ENCODE data around the gene GFRA1.

GFRA1 gene

DNA sequence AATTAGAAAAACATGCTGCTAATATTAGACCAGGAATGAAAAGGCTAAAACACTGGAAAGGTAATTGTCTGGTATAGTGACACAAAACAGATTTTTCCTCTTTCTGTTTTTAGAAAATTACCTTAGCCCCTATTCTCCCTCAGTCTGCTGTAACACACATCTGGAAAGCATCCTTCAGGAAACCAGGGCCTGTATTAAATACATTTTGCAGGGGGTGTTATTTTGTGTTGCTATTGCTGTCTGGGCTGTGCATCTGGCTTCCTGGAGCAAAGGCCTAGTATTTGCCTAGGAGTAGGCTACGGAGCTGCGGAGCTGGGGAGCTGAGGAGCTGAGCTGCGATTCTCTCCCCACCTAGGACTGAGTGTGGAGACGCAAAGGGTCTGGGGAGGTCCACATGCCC is 169.3 kb downstream of the GFRA1 start:
- no peak for DNase-seq (ENCODE audit: low read depth)
- no peak overlapping the region for H3K4me3 ChIP-seq (ENCODE audit: low read depth, low read length)
- TF ChIP-seq, protein P1, sequence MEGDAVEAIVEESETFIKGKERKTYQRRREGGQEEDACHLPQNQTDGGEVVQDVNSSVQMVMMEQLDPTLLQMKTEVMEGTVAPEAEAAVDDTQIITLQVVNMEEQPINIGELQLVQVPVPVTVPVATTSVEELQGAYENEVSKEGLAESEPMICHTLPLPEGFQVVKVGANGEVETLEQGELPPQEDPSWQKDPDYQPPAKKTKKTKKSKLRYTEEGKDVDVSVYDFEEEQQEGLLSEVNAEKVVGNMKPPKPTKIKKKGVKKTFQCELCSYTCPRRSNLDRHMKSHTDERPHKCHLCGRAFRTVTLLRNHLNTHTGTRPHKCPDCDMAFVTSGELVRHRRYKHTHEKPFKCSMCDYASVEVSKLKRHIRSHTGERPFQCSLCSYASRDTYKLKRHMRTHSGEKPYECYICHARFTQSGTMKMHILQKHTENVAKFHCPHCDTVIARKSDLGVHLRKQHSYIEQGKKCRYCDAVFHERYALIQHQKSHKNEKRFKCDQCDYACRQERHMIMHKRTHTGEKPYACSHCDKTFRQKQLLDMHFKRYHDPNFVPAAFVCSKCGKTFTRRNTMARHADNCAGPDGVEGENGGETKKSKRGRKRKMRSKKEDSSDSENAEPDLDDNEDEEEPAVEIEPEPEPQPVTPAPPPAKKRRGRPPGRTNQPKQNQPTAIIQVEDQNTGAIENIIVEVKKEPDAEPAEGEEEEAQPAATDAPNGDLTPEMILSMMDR (conservative IDR thresholded peaks at IDR 0.05; ENCODE audit: low read depth, low read length): no peak

DNA sequence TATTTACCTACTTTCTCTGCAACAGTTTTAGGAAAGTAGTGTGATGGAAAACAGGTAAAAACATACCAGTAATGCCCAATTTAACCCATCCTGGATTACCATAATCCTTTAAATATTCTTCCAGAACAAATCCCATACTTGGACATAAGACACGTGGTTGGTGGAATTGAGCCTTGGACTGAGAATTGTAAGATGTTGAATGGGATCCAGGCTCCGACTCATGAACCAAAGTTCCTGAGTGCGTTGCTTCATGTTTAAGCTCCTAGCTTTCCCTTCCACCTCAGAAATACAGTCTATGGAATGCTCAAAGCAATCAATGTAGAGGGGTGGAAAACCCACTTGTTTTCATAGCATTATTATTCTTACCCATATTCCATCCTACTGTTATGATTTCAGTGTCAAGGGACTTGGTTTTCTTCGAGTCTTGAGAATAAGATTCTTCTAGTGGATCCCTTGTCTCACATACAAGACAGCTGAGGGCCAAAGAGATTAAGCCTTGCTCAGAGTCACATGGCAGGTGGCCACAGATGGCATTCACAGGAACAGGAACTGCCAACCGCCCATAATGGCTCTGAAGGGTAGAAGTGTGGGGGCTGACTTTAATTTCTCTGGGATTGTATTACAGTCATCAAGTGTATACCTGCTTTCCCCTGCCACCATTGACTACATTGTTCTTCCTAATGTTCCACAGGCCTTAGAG is 171.2 kb downstream of the GFRA1 start:
- no peak overlapping the region for H3K4me3 ChIP-seq (ENCODE audit: low read depth, low read length)
- no peak for DNase-seq (ENCODE audit: low read depth)
- TF ChIP-seq, protein P1 (conservative IDR thresholded peaks at IDR 0.05; ENCODE audit: low read depth, low read length): no peak

DNA sequence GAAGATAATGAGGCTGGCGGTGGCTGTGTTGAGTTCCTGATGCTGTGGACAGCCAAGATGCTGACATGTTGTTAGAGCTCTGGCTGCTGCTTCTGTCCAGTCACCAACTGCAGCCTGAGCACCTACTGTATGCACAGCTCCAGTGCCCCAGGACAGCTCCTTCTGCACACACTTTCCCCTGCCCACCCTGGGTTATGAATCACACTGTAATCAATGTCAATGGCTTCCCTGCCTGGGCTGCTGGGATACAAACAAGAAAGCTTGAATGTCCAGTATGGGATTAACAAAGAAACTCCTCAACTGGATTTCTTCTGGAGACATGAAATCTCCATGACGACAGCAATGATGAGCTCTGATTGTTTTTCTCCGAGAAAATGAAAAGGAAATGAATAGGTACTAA is 172.0 kb downstream of the GFRA1 start:
- TF ChIP-seq, protein P1 (conservative IDR thresholded peaks at IDR 0.05; ENCODE audit: low read depth, low read length): no peak

DNA sequence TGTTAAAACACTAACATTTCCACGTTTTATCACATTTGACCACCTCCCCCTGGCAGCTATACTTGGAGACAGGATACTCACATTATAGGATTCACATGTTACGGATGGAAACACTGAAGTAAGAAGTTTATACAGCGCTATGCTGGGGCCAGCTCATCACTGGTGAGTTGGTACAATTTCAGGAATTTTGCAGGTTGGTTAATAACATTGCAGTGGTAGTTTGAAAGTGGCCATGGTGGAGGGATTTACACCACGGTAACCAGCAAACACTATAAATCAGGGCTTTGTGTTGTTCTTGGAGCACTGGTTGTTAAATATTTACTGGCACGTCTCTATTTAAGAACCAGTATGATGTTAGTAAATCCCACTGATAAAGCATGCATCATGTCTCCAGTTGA is 174.0 kb downstream of the GFRA1 start:
- H3K4me3 ChIP-seq (ENCODE audit: low read depth, low read length): no peak overlapping the region
- DNase-seq (ENCODE audit: low read depth): no peak
- TF ChIP-seq, protein P1 (conservative IDR thresholded peaks at IDR 0.05; ENCODE audit: low read depth, low read length): no peak

More for the DNA sequence above, 172.0 kb downstream of the GFRA1 start:
- no peak for DNase-seq (ENCODE audit: low read depth)
- H3K4me3 ChIP-seq (ENCODE audit: low read depth, low read length): no peak overlapping the region

DNA sequence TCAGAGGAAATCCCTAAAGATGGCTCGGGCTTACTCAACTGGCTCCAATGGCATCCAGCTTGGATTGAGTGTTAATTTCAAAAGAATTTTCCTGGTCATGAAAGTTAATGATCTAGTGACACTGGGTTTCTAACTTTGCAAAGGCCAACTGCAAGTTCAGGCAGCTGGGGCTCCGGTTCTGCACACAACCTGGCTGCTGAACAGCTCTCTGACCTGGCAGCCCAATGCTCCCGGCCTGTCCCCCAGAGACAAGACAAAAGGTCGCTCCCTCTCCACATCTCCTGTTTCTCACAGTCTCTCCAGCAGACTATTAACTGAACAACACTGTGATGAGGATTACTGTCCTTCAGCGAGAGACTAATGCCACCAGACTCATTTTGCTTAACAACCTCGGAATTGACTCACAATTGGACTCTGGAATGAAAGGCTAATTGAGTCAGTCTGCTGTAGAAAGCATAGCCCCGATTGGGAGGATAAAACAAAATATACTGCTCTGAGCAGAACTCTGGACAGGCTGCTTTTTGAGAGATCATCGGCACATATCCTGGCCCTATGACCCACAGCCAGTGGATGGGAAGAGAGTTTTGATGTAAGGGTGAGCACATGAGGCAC is 174.5 kb downstream of the GFRA1 start:
- TF ChIP-seq, protein P1 (conservative IDR thresholded peaks at IDR 0.05; ENCODE audit: low read depth, low read length): no peak
- no peak for DNase-seq (ENCODE audit: low read depth)
- no peak overlapping the region for H3K4me3 ChIP-seq (ENCODE audit: low read depth, low read length)

DNA sequence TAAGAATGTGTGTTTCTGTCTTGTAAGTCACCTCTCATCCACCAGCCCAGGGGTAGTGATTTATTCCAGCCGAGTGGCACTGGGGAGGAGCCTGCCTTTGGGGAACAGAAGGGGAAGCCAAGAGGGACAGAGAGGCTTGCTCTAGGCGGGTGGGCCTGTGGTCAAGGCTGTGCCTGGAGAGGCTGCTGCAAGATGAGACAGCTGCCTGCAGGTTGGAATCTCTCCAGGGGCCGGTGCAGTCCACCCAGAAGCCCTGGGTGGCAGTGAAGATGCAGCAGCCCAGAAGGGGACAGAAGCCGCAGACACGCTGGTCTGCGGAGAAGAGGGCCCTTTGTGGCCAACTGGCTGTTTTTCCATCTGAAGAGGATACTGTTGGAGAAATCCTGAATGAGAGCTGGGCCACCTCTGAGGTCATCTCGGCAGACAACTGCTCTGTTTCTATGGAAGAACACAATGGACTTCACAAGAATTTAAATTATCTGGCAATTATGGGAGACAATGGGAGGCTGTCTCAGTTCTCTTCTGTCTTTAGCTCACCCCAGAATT is 175.7 kb downstream of the GFRA1 start:
- no peak overlapping the region for H3K4me3 ChIP-seq (ENCODE audit: low read depth, low read length)
- TF ChIP-seq, protein P1 (conservative IDR thresholded peaks at IDR 0.05; ENCODE audit: low read depth, low read length): no peak
- DNase-seq (ENCODE audit: low read depth): no peak
